Measurements from ENCODE around the gene TMEM107.

The TMEM107 gene

DNA sequence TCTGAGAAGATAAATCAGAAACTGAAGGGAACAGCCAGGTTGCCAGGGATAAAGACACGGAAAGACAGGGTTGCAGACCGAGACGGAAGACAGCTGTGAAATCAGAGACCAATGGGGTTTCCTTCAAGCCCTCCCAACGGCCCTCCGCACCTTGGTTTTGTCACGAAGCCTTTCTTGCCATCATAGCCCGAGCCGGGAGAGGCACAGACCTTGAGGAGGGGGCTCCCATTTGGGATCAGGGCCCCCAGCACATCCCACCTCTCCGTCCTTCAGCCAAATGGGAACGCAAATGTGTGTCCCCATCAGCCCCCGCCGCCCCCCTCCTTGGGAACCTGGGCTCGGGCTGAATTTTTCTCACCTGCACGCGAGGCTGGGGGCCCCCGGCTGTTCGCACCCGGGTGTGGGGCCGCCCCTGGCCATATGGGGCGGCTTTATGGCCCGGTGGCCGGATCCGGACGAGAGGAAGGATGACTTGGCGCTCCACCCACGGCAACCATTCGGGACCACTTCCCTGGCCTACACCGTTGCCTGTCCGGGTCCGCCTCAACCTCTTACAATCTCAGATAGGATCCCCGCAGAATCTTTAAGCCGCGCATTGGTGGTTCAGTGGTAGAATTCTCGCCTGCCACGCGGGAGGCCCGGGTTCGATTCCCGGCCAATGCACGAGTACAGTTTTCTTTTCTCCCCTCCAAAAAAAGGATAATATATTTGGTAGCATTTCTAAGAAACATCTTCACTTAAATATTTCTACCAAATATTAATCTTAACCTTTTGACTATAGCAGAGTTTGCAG is 50.8 kb downstream of the TMEM107 start (continued):
- TF ChIP-seq, protein P1, sequence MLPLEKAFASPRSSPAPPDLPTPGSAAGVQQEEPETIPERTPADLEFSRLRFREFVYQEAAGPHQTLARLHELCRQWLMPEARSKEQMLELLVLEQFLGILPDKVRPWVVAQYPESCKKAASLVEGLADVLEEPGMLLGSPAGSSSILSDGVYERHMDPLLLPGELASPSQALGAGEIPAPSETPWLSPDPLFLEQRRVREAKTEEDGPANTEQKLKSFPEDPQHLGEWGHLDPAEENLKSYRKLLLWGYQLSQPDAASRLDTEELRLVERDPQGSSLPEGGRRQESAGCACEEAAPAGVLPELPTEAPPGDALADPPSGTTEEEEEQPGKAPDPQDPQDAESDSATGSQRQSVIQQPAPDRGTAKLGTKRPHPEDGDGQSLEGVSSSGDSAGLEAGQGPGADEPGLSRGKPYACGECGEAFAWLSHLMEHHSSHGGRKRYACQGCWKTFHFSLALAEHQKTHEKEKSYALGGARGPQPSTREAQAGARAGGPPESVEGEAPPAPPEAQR (tag by site-specific recombination; IDR thresholded peaks at IDR 0.05): no peak
- TF ChIP-seq ZNF292 (tag by site-specific recombination; IDR thresholded peaks at IDR 0.05; ENCODE audit: borderline replicate concordance, low read depth) (no peak), HOXC10 (CRISPR knock-in tag; IDR thresholded peaks at IDR 0.05) (no peak), ZNF785 (tag by site-specific recombination; IDR thresholded peaks at IDR 0.05) (no peak), ZFP37 (tag by site-specific recombination; IDR thresholded peaks at IDR 0.05) (peak; percentile 41; the same call in 1 of the 2 replicates), ZNF354C (tag by site-specific recombination; IDR thresholded peaks at IDR 0.05; ENCODE audit: borderline replicate concordance, low read depth) (no peak), ZNF610 (tag by site-specific recombination; IDR thresholded peaks at IDR 0.05; ENCODE audit: borderline replicate concordance) (no peak), ZNF433 (tag by site-specific recombination; IDR thresholded peaks at IDR 0.05; ENCODE audit: low read depth) (no peak), SCRT2 (tag by site-specific recombination; IDR thresholded peaks at IDR 0.05) (no peak), ZSCAN16 (tag by site-specific recombination; IDR thresholded peaks at IDR 0.05) (no peak), ZNF660 (tag by site-specific recombination; IDR thresholded peaks at IDR 0.05) (peak; percentile 97), IKZF3 (tag by site-specific recombination; IDR thresholded peaks at IDR 0.05) (peak; percentile 3; the same call in 1 of the 2 replicates), ZNF221 (tag by site-specific recombination; IDR thresholded peaks at IDR 0.05; ENCODE audit: borderline replicate concordance) (peak; percentile 84), ZBTB21 (tag by site-specific recombination; IDR thresholded peaks at IDR 0.05) (0 out of 2 replicates have a peak, but pooled peaks have one; percentile 45), ZNF366 (tag by site-specific recombination; conservative IDR thresholded peaks at IDR 0.05) (no peak), ZNF138 (tag by site-specific recombination; IDR thresholded peaks at IDR 0.05; ENCODE audit: borderline replicate concordance) (no peak), ZNF530 (tag by site-specific recombination; IDR thresholded peaks at IDR 0.05; ENCODE audit: low read depth) (no peak), BCL11B (tag by site-specific recombination; IDR thresholded peaks at IDR 0.05; ENCODE audit: low read depth) (no peak), ZSCAN30 (tag by site-specific recombination; IDR thresholded peaks at IDR 0.05) (peak; percentile 90), ZFP41 (tag by site-specific recombination; IDR thresholded peaks at IDR 0.05; ENCODE audit: borderline replicate concordance) (no peak), ZNF132 (tag by site-specific recombination; IDR thresholded peaks at IDR 0.05; ENCODE audit: borderline replicate concordance) (no peak), RBAK (tag by site-specific recombination; IDR thresholded peaks at IDR 0.05) (no peak), ZNF426 (tag by site-specific recombination; IDR thresholded peaks at IDR 0.05) (no peak), ZNF624 (tag by site-specific recombination; IDR thresholded peaks at IDR 0.05) (0 out of 2 replicates have a peak, but pooled peaks have one; percentile 83), ZNF391 (tag by site-specific recombination; IDR thresholded peaks at IDR 0.05; ENCODE audit: borderline replicate concordance, low read depth) (0 out of 2 replicates have a peak, but pooled peaks have one; percentile 38)
- TF ChIP-seq, protein P2, sequence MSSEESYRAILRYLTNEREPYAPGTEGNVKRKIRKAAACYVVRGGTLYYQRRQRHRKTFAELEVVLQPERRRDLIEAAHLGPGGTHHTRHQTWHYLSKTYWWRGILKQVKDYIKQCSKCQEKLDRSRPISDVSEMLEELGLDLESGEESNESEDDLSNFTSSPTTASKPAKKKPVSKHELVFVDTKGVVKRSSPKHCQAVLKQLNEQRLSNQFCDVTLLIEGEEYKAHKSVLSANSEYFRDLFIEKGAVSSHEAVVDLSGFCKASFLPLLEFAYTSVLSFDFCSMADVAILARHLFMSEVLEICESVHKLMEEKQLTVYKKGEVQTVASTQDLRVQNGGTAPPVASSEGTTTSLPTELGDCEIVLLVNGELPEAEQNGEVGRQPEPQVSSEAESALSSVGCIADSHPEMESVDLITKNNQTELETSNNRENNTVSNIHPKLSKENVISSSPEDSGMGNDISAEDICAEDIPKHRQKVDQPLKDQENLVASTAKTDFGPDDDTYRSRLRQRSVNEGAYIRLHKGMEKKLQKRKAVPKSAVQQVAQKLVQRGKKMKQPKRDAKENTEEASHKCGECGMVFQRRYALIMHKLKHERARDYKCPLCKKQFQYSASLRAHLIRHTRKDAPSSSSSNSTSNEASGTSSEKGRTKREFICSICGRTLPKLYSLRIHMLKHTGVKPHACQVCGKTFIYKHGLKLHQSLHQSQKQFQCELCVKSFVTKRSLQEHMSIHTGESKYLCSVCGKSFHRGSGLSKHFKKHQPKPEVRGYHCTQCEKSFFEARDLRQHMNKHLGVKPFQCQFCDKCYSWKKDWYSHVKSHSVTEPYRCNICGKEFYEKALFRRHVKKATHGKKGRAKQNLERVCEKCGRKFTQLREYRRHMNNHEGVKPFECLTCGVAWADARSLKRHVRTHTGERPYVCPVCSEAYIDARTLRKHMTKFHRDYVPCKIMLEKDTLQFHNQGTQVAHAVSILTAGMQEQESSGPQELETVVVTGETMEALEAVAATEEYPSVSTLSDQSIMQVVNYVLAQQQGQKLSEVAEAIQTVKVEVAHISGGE (tag by site-specific recombination; conservative IDR thresholded peaks at IDR 0.05; ENCODE audit: low read depth): peak; percentile 94
- TF ChIP-seq, protein P3, sequence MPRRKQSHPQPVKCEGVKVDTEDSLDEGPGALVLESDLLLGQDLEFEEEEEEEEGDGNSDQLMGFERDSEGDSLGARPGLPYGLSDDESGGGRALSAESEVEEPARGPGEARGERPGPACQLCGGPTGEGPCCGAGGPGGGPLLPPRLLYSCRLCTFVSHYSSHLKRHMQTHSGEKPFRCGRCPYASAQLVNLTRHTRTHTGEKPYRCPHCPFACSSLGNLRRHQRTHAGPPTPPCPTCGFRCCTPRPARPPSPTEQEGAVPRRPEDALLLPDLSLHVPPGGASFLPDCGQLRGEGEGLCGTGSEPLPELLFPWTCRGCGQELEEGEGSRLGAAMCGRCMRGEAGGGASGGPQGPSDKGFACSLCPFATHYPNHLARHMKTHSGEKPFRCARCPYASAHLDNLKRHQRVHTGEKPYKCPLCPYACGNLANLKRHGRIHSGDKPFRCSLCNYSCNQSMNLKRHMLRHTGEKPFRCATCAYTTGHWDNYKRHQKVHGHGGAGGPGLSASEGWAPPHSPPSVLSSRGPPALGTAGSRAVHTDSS (tag by site-specific recombination; IDR thresholded peaks at IDR 0.05): 0 out of 2 replicates have a peak, but pooled peaks have one; percentile 35
- TF ChIP-seq, protein P4, sequence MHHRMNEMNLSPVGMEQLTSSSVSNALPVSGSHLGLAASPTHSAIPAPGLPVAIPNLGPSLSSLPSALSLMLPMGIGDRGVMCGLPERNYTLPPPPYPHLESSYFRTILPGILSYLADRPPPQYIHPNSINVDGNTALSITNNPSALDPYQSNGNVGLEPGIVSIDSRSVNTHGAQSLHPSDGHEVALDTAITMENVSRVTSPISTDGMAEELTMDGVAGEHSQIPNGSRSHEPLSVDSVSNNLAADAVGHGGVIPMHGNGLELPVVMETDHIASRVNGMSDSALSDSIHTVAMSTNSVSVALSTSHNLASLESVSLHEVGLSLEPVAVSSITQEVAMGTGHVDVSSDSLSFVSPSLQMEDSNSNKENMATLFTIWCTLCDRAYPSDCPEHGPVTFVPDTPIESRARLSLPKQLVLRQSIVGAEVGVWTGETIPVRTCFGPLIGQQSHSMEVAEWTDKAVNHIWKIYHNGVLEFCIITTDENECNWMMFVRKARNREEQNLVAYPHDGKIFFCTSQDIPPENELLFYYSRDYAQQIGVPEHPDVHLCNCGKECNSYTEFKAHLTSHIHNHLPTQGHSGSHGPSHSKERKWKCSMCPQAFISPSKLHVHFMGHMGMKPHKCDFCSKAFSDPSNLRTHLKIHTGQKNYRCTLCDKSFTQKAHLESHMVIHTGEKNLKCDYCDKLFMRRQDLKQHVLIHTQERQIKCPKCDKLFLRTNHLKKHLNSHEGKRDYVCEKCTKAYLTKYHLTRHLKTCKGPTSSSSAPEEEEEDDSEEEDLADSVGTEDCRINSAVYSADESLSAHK (tag by site-specific recombination; IDR thresholded peaks at IDR 0.05): peak; percentile 8; the same call in 1 of the 2 replicates
- TF ChIP-seq, protein P5, sequence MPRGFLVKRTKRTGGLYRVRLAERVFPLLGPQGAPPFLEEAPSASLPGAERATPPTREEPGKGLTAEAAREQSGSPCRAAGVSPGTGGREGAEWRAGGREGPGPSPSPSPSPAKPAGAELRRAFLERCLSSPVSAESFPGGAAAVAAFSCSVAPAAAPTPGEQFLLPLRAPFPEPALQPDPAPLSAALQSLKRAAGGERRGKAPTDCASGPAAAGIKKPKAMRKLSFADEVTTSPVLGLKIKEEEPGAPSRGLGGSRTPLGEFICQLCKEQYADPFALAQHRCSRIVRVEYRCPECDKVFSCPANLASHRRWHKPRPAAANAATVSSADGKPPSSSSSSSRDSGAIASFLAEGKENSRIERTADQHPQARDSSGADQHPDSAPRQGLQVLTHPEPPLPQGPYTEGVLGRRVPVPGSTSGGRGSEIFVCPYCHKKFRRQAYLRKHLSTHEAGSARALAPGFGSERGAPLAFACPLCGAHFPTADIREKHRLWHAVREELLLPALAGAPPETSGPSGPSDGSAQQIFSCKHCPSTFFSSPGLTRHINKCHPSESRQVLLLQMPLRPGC (tag by site-specific recombination; IDR thresholded peaks at IDR 0.05): 0 out of 2 replicates have a peak, but pooled peaks have one; percentile 52
